ENCODE measurements around the gene PPP2R2C. TPM values are rescaled to one million over a fixed set of nuclear protein-coding genes. Genes with fewer than 3 reads are reported as not detected.

Gene PPP2R2C
- total and polyA plus RNA-seq, 4 experiments from 2014 or later, result not detected

DNA sequence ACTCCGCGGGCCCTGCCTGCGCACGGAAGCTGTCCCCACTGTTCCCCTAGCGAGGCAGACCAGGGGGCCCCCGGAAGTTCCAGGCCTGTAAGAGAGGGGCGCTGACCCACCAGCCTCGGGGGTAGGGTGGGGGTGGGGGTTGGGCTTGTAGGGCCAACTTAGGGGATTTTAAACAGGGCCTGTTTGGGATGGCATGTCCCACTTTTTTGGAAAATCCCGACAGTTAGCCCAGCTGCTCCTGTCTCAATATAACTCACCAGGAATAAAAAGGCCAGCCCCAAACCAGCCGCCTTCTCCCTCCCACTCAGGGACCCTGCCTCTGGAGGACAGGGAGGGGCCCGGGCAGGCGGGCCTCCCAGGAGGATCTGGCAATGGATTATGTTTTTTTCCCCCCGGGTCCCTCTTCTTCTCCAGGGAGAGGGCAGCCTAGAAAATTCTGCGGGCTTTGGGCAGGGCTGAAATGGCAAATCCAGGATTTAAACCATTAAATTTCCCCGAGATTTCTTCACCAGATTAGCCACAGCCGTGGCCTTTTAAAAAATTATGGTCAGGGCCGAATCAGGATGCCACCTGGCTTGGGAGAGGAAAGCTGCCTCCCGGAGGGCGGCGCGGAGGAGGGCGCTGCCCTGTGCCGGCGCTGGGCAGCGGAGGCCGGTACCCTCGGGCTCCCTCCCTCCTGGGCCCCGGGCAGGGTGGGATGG lies 957 bp downstream of the PPP2R2C start:
- H3K4me3 Mint-ChIP-seq, result peak overlapping the region in 1 of 8 donors; percentile 34
- no peaks in the 10 kb centered on the region for H3K4me1 ChIP-seq (ENCODE audit: insufficient read depth, low read length)
- H3K27me3 Mint-ChIP-seq, result peaks cover 40 to 42% of the 10 kb centered on the region in 2 donors
- DNase-seq, result no peak
- H3K27ac ChIP-seq (ENCODE audit: low read depth, low read length), result no peak overlapping the region
- H3K27ac Mint-ChIP-seq, result no peak overlapping the region
- H3K9me3 ChIP-seq (ENCODE audit: control insufficient read depth in 1 of 2, low read length in 2 of 2), result no peaks in the 10 kb centered on the region
- no peak overlapping the region for H3K4me3 ChIP-seq (ENCODE audit: low read length in 2 of 2)
- peaks cover 0 to 5% (median 0%) of the 10 kb centered on the region in 8 donors for H3K9me3 Mint-ChIP-seq
- no peaks in the 10 kb centered on the region for H3K36me3 ChIP-seq (ENCODE audit: insufficient read depth, low read length)
- CTCF ChIA-PET (ENCODE audit: partially characterized antibody), result no interaction called here
- H3K36me3 Mint-ChIP-seq, result no peaks in the 10 kb centered on the region
- H3K27me3 ChIP-seq (ENCODE audit: insufficient read depth, low read length), result peaks cover 24% of the 10 kb centered on the region
- POLR2A ChIA-PET (ENCODE audit: partially characterized antibody), result no interaction called here
- H3K4me1 Mint-ChIP-seq, result peaks cover 2 to 7% (median 4%) of the 10 kb centered on the region in 4 donors
- intact Hi-C loops (cut with micrococcal nuclease), result no loop called here

DNA sequence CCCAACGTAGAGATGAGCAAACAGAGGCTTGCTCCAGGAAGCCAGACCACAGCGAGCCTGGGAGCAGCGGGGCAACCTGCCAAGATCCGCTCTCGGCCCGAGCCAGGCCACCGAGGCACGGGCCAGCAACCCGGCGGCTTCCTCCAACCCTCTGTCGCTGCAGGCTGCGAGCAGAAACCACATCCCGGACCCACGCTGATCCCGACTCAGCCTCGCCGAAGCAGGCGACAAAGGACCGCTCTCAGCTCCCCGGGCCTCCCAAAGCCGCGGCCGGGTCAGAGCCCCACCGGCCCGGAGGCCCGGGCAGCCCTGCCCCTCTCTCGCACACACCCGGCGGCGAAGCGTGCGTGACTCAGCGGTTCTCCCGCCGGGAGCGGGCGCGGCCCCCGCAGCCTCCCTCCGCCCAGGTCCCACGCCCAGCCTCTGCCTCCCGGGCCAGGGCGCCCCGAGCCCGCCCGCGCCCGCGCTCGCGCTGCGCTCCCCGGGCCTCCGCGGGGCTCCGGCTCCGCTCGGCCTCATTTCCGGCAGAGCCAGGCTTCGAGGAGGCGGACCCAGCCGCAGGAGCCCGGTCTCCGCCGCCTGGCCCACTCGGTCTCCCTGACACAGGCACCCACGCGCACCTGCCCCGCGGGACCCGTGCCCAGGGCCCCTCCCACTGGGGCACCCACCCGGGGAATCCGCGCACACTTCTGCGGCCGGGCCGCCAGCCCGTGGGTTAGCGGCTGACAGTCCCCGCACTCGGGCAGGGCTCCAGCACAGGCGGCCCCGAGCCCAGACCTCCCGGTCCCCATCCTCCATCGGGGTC lies 1.7 kb downstream of the PPP2R2C start:
- no peaks in the 10 kb centered on the region for H3K9me3 Mint-ChIP-seq
- Histone ChIP-seq H3K27ac (ENCODE audit: low read depth, low read length) (no peak overlapping the region), H3K36me3 (ENCODE audit: insufficient read depth, low read length) (no peaks in the 10 kb centered on the region), H3K27me3 (ENCODE audit: insufficient read depth, low read length) (peaks cover 24% of the 10 kb centered on the region), H3K4me3 (ENCODE audit: low read length in 2 of 2) (no peak overlapping the region), H3K9me3 (ENCODE audit: control insufficient read depth in 1 of 2, low read length in 2 of 2) (no peaks in the 10 kb centered on the region), H3K4me1 (ENCODE audit: insufficient read depth, low read length) (no peaks in the 10 kb centered on the region)
- peaks cover 2 to 7% (median 4%) of the 10 kb centered on the region in 4 donors for H3K4me1 Mint-ChIP-seq
- H3K27me3 Mint-ChIP-seq, result peaks cover 39 to 42% of the 10 kb centered on the region in 2 donors
- intact Hi-C loops (cut with micrococcal nuclease), result no loop called here
- no peaks in the 10 kb centered on the region for H3K36me3 Mint-ChIP-seq
- no peak overlapping the region for H3K27ac Mint-ChIP-seq
- DNase-seq, result no peak
- peak overlapping the region; percentile 3 to 62 (median 43) for H3K4me3 Mint-ChIP-seq
- ChIA-PET CTCF (ENCODE audit: partially characterized antibody) (no interaction called here), POLR2A (ENCODE audit: partially characterized antibody) (no interaction called here)

DNA sequence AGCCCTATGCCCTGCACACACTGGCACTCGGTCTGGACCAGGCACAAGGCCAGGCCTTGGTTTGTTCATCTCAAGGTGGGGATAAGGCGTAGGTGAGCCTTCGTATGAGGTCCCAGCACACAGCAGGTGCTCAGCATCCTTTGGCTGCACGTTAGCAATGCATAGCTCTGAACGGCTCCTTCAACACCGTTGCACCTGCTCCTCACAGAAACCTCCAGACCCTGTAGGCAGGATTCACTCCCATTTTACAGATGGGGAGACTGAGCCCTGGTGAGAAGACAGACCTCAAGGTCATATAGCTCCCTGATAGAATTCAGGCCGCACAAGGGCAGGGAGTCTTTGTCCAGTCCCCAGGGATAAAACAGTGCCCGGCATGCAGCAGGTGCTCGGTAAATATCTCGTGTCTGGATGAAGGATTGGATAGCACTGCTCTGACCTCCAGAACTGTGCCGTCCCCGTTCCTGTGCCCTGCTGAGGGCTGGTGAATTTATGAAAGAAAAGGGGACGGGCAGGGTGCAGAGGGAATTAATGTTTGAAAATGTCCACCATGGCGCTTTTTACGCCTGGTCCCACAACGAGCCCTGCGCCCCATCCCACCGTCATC lies 2.4 kb downstream of the PPP2R2C start:
- Mint-ChIP-seq H3K9me3 (no peaks in the 10 kb centered on the region), H3K4me3 (peak overlapping the region; percentile 3 to 62 (median 43)), H3K36me3 (no peaks in the 10 kb centered on the region), H3K27me3 (peaks cover 35 to 37% of the 10 kb centered on the region in 2 donors), H3K27ac (no peak overlapping the region), H3K4me1 (peaks cover 2 to 7% (median 4%) of the 10 kb centered on the region in 4 donors)
- no peaks in the 10 kb centered on the region for H3K4me1 ChIP-seq (ENCODE audit: insufficient read depth, low read length)
- peaks cover 24% of the 10 kb centered on the region for H3K27me3 ChIP-seq (ENCODE audit: insufficient read depth, low read length)
- no peaks in the 10 kb centered on the region for H3K9me3 ChIP-seq (ENCODE audit: control insufficient read depth in 1 of 2, low read length in 2 of 2)
- intact Hi-C loops (cut with micrococcal nuclease), result no loop called here
- H3K4me3 ChIP-seq (ENCODE audit: low read length in 2 of 2), result no peak overlapping the region
- no peak overlapping the region for H3K27ac ChIP-seq (ENCODE audit: low read depth, low read length)
- ChIA-PET CTCF (ENCODE audit: partially characterized antibody) (no interaction called here), POLR2A (ENCODE audit: partially characterized antibody) (no interaction called here)
- no peak for DNase-seq
- H3K36me3 ChIP-seq (ENCODE audit: insufficient read depth, low read length), result no peaks in the 10 kb centered on the region

DNA sequence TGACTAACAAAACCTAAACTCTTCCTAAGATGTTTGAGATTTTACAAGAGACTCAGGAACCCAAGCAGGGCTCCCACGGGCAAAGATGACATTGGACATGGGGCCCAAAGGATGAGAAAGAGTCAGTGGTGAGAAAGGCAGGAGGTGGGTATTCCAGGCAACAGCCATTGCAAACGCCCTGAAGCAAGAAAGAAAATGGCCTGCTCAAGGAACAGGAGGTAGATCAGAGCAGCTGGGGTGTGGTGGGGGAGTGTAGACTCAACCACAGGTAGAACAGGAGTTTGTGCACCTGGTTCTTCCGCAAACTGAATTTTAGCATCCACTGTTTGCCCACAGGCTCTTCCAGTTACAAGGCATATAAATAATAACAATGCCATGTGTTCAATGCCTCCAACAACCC lies 3.3 kb downstream of the PPP2R2C start:
- Mint-ChIP-seq H3K4me3 (peak overlapping the region in 2 of 8 donors; percentile 33 to 45), H3K27ac (no peak overlapping the region), H3K4me1 (peaks cover 2 to 7% (median 4%) of the 10 kb centered on the region in 4 donors), H3K36me3 (no peaks in the 10 kb centered on the region), H3K27me3 (peaks cover 33 to 36% of the 10 kb centered on the region in 2 donors), H3K9me3 (no peaks in the 10 kb centered on the region)
- POLR2A ChIA-PET (ENCODE audit: partially characterized antibody), result no interaction called here
- no peak for DNase-seq
- Histone ChIP-seq H3K27ac (ENCODE audit: low read depth, low read length) (no peak overlapping the region), H3K9me3 (ENCODE audit: control insufficient read depth in 1 of 2, low read length in 2 of 2) (no peaks in the 10 kb centered on the region), H3K4me1 (ENCODE audit: insufficient read depth, low read length) (no peaks in the 10 kb centered on the region), H3K4me3 (ENCODE audit: low read length in 2 of 2) (no peak overlapping the region), H3K27me3 (ENCODE audit: insufficient read depth, low read length) (peaks cover 24% of the 10 kb centered on the region), H3K36me3 (ENCODE audit: insufficient read depth, low read length) (no peaks in the 10 kb centered on the region)
- intact Hi-C loops (cut with micrococcal nuclease), result no loop called here
- CTCF ChIA-PET (ENCODE audit: partially characterized antibody), result no interaction called here

DNA sequence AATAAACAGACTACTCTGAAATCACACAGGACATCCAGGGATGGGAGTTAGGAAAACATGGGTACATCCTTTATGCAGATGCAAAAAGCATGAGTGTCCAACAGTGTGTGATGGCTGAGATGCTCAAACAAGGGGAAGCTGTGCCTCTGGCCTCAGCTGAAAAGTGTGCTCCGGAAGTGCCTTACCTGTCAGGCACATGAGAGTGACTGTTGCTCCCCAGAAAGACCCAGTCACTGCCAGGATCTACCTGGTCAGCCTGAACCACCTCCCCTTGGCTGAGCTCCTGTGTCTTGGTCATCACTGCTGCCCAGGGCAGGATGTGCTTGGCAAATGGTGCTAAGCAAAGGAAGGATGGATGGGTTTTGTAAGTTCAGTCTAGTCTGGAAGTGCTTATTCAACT lies 4.0 kb downstream of the PPP2R2C start:
- peaks cover 24% of the 10 kb centered on the region for H3K27me3 ChIP-seq (ENCODE audit: insufficient read depth, low read length)
- Mint-ChIP-seq H3K27me3 (peaks cover 35 to 36% of the 10 kb centered on the region in 2 donors), H3K4me1 (peaks cover 2 to 7% (median 4%) of the 10 kb centered on the region in 4 donors), H3K9me3 (no peaks in the 10 kb centered on the region), H3K27ac (no peak overlapping the region), H3K36me3 (no peaks in the 10 kb centered on the region), H3K4me3 (no peak overlapping the region)
- intact Hi-C loops (cut with micrococcal nuclease), result no loop called here
- ChIA-PET POLR2A (ENCODE audit: partially characterized antibody) (no interaction called here), CTCF (ENCODE audit: partially characterized antibody) (no interaction called here)
- DNase-seq, result no peak
- H3K36me3 ChIP-seq (ENCODE audit: insufficient read depth, low read length), result no peaks in the 10 kb centered on the region
- H3K9me3 ChIP-seq (ENCODE audit: control insufficient read depth in 1 of 2, low read length in 2 of 2), result no peaks in the 10 kb centered on the region
- no peak overlapping the region for H3K27ac ChIP-seq (ENCODE audit: low read depth, low read length)
- no peaks in the 10 kb centered on the region for H3K4me1 ChIP-seq (ENCODE audit: insufficient read depth, low read length)
- H3K4me3 ChIP-seq (ENCODE audit: low read length in 2 of 2), result no peak overlapping the region

DNA sequence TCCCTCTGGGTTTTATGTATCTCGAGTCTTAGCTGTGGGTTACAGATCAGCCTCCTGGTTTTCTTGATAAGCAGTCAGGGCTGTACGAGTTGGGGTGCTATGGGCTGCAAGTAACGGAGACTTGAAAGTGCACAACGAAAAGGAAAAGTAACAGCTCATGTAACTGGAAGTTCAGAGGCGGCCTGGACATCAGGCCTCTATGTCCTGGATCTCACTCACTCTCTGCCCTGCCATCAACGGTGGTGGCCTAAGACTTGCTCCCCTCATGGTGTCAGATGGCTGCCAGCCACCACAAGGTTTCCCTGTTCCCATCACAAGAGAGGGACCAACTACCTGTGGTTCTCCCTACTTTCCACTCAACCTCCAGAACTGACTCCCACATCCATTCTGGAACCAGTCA lies 4.8 kb downstream of the PPP2R2C start:
- no peak overlapping the region for H3K4me3 ChIP-seq (ENCODE audit: low read length in 2 of 2)
- H3K4me3 Mint-ChIP-seq, result no peak overlapping the region
- no peaks in the 10 kb centered on the region for H3K9me3 Mint-ChIP-seq
- no peaks in the 10 kb centered on the region for H3K36me3 ChIP-seq (ENCODE audit: insufficient read depth, low read length)
- POLR2A ChIA-PET (ENCODE audit: partially characterized antibody), result no interaction called here
- DNase-seq, result no peak
- no peak overlapping the region for H3K27ac Mint-ChIP-seq
- peaks cover 2 to 7% (median 4%) of the 10 kb centered on the region in 4 donors for H3K4me1 Mint-ChIP-seq
- H3K27me3 Mint-ChIP-seq, result peaks cover 30 to 32% of the 10 kb centered on the region in 2 donors
- CTCF ChIA-PET (ENCODE audit: partially characterized antibody), result no interaction called here
- H3K9me3 ChIP-seq (ENCODE audit: control insufficient read depth in 1 of 2, low read length in 2 of 2), result no peaks in the 10 kb centered on the region
- intact Hi-C loops (cut with micrococcal nuclease), result no loop called here
- no peaks in the 10 kb centered on the region for H3K36me3 Mint-ChIP-seq
- no peaks in the 10 kb centered on the region for H3K4me1 ChIP-seq (ENCODE audit: insufficient read depth, low read length)
- H3K27me3 ChIP-seq (ENCODE audit: insufficient read depth, low read length), result peaks cover 24% of the 10 kb centered on the region
- H3K27ac ChIP-seq (ENCODE audit: low read depth, low read length), result no peak overlapping the region

DNA sequence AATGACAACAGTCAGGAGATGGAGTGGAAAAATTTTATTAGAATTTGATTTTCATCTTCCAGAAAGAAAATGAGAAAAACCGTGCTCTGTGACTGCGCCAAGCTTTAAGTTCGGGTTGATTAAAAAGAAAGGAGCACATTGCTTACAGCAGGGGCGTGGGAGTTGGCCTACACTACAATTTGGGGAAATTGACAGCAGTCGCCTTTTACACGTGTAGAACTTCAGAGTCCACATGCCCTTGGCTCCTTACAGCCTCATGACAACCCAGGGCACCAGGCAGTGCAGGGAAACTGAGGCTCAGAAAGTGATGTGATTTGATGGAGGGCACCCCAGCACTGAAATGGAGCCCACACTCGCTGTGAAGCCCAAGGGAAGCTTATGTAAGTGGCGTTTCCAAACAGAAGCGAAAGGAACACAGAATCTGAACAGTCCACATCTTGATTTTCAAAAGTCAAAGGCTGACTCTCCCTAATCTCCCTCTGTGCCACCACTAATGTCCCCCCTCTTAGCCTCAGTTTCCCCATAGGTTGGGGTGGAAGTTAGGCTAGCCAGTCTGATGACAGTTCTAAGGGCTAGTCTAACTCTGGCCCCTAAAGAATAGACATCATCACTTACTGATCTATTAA lies 5.5 kb downstream of the PPP2R2C start:
- H3K4me1 ChIP-seq (ENCODE audit: insufficient read depth, low read length), result no peaks in the 10 kb centered on the region
- Mint-ChIP-seq H3K4me1 (peaks cover 2 to 7% (median 4%) of the 10 kb centered on the region in 4 donors), H3K36me3 (no peaks in the 10 kb centered on the region), H3K4me3 (no peak overlapping the region), H3K27ac (no peak overlapping the region), H3K9me3 (no peaks in the 10 kb centered on the region), H3K27me3 (peaks cover 31 to 35% of the 10 kb centered on the region in 2 donors)
- ChIA-PET POLR2A (ENCODE audit: partially characterized antibody) (no interaction called here), CTCF (ENCODE audit: partially characterized antibody) (no interaction called here)
- no peak overlapping the region for H3K27ac ChIP-seq (ENCODE audit: low read depth, low read length)
- H3K27me3 ChIP-seq (ENCODE audit: insufficient read depth, low read length), result peaks cover 24% of the 10 kb centered on the region
- H3K36me3 ChIP-seq (ENCODE audit: insufficient read depth, low read length), result no peaks in the 10 kb centered on the region
- no peak for DNase-seq
- no peak overlapping the region for H3K4me3 ChIP-seq (ENCODE audit: low read length in 2 of 2)
- intact Hi-C loops (cut with micrococcal nuclease), result no loop called here
- no peaks in the 10 kb centered on the region for H3K9me3 ChIP-seq (ENCODE audit: control insufficient read depth in 1 of 2, low read length in 2 of 2)
